HG03159 (cell line): ENCODE data around the gene MAML3.
A peak's percentile ranks its signal among the peaks of the same experiment; 100 is the strongest.

Experiments
- ATAC-seq: cut with Tn5 transposase; IDR thresholded peaks from one replicate; pipeline ENCODE4 v1.9.1; 2021; ENCODE audit warnings: mild to moderate bottlenecking, moderate library complexity; ENCODE audit not compliant: unreplicated experiment

The MAML3 gene

GRCh38 chr4:139768366-139768765 is 385.6 kb downstream of the MAML3 start:
- no peak for ATAC-seq

GRCh38 chr4:139767585-139767984 is 386.4 kb downstream of the MAML3 start:
- ATAC-seq = no peak

GRCh38 chr4:139767168-139767567 is 386.8 kb downstream of the MAML3 start:
- ATAC-seq = no peak

- no peak for ATAC-seq
Measured at GRCh38 chr4:139764686-139765310, 389.2 kb downstream of the MAML3 start.

- no peak for ATAC-seq
Measured at GRCh38 chr4:139764182-139764581, 389.8 kb downstream of the MAML3 start.

- ATAC-seq = no peak
Measured at GRCh38 chr4:139763672-139764071, 390.3 kb downstream of the MAML3 start.

- no peak for ATAC-seq
Measured at GRCh38 chr4:139763205-139763604, 390.8 kb downstream of the MAML3 start.

- no peak for ATAC-seq
Measured at GRCh38 chr4:139762720-139763119, 391.3 kb downstream of the MAML3 start.

GRCh38 chr4:139761461-139761860 is 392.5 kb downstream of the MAML3 start:
- ATAC-seq = peak; percentile 67

GRCh38 chr4:139760567-139760966 is 393.4 kb downstream of the MAML3 start:
- no peak for ATAC-seq

- ATAC-seq = no peak
Measured at GRCh38 chr4:139759097-139759496, 394.9 kb downstream of the MAML3 start.

GRCh38 chr4:139756391-139757180 is 397.4 kb downstream of the MAML3 start:
- no peak for ATAC-seq

- ATAC-seq = no peak
Measured at GRCh38 chr4:139754938-139755337, 399.0 kb downstream of the MAML3 start.

- no peak for ATAC-seq
Measured at GRCh38 chr4:139753686-139754085, 400.3 kb downstream of the MAML3 start.

GRCh38 chr4:139749835-139750498 is 404.0 kb downstream of the MAML3 start:
- no peak for ATAC-seq

- no peak for ATAC-seq
Measured at GRCh38 chr4:139749338-139749737, 404.6 kb downstream of the MAML3 start.

- no peak for ATAC-seq
Measured at GRCh38 chr4:139746431-139747171, 407.4 kb downstream of the MAML3 start.

- ATAC-seq = no peak
Measured at GRCh38 chr4:139745111-139745639, 408.8 kb downstream of the MAML3 start.

- no peak for ATAC-seq
Measured at GRCh38 chr4:139744232-139744631, 409.8 kb downstream of the MAML3 start.

- no peak for ATAC-seq
Measured at GRCh38 chr4:139743027-139743426, 411.0 kb downstream of the MAML3 start.

GRCh38 chr4:139740531-139741041 is 413.4 kb downstream of the MAML3 start:
- ATAC-seq = no peak
